GM18868 (cell line): Measurements from ENCODE around the gene STPG3.

ENCODE experiments used
- ATAC-seq: cut with Tn5 transposase; IDR thresholded peaks from one replicate; pipeline ENCODE4 v1.9.1; 2021; ENCODE audit warnings: mild to moderate bottlenecking, moderate library complexity; ENCODE audit not compliant: unreplicated experiment

STPG3 gene

DNA sequence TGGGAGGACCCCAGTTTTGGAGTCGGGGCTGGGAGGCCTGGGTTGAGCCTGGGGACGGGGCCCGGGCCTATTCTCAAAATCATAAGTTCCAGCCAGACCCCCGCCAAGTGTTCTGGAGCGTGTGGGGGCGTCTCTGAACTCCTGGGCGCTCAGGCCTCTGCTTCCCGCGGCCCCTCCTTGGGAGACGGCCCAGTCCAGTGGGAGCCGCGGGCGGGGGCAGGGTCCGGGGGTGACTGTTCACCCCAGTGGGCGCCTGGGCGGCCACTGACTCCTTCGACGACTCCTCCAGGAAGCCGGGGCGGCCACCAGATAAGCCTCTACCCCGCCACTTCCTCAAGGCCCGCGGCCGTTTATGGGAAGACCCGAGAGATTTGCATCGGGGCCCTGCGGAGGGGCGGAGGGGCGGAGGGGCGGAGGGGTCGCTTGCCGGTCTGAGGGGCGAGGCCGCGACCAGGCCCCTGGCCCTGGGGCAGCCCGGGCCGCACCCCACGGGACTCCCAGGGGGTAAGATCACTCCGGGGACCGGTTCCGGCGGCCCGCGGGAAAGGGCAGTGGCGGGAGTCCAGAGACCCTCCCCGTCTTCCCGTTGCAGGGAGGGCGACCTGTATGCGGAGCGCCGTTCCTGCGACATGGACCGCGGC, 27.1 kb downstream of the STPG3 start:
- ATAC-seq = peak; percentile 8

DNA sequence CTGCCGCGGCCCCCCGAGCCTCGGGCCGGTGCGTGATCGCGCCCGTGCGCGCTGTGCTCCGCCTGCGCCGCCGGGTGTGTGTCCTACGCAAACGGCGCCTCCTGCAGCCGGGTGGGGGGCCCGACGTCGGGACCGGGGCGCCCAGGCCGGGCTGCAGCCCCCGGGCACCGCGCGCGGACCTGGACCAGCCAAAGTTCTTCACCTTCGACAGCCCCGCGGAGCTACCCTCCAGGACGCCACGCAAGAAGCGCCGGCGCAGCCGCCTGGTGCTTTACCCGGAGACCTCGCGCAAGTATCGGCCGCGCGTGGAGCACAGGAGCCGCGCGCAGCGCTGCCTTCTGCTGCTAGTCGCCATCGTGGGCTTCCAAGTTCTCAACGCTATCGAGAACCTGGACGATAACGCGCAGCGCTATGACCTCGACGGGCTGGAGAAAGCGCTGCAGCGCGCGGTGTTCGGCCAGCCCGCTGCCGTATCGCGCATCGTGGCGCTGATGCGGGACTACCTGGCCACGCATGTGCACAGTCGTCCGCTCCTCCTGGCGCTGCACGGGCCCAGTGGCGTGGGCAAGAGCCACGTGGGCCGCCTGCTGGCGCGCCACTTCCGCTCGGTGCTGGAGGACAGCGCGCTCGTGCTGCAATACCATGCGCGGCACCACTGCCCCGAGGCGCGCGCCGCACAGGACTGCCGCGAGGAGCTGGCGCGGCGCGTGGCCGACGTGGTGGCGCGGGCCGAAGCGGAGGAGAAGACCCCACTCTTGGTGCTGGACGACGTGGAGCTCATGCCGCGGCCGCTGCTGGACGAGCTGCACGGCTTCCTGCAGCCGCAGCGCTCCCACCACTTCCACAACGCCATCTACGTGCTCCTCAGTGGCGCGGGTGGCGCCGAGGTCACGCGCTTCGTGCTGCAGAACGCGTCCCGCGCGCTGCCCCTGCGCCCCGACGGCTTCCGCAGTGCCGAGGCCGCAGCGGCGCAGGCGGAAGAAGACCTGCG, 27.9 kb downstream of the STPG3 start:
- ATAC-seq = no peak

DNA sequence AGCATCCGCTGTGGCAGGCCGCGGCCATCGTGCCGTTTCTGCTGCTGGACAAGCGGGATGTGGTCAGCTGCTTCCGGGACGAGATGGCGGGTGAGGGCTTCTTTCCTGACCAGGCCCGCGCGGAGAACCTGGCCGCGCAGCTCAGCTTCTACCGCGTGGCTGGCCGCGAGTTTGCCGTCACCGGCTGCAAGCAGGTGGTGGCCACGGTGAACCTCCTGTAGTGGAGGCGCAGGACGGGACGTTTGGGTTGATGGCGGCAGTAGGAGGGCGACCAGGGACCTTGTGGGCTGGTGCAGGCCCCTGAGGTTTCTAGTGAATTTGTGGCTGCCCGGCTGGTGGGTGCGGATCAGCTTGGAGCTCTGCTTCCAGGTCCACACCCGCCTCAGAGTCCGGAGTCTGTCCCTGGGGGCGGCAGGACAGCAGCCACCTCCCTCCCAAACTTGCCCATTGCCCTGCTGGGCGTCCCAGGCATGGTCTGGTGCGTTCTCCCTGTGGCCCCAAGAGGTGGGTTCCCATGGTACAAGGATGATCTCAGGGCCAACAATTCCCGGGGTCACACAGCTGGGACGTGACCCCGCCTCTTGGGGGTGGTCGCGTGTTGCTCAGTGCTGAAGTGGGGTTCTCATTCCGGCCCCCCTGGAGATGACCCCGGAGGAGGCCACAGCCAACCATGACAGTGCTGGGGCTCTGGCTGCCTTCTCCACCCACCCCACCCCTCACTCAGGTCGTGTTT, 28.8 kb downstream of the STPG3 start:
- ATAC-seq = no peak

DNA sequence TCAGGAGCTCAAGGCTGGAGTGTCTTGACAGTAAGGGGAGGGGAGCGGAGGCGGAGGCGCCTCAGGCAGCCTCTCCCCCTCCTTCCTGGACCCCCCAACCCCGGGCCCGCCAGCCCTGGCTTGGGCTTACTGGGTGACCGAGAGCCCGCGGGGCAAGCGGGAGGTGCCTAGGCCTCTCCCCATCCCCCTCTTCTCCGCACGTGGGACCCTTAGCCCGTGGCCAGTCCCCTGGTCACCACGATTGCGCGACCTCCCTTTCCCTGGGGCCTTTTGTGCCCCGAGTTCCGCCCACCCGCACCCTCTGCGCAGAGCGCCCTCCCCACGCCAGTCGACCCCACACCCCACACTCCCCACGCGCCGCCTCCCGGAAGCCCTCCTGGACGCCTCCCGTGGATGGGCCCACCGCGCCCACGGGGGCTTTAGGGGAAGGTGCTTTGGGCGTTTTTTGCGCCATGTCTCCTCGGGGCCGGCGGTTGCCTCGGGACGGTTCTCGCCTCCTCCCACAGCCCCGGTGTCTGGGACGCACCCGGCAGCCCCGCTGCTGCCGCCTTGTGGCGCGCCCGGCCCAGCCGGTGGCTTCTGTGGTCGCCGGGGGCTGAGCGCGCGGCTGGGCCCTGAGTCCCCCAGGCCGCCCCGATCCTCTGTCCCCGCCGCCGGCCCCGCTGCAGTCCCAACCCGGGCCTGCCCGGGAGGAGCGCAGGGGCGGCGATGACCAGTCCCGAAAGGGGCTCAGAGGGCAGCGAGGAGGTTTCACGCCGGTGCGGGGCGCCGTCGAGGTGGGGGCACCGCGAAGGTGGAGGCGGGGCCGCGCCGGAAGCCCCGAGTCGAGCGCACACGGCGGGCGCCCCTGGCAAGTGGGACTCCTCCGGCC, 29.6 kb downstream of the STPG3 start:
- ATAC-seq = no peak

DNA sequence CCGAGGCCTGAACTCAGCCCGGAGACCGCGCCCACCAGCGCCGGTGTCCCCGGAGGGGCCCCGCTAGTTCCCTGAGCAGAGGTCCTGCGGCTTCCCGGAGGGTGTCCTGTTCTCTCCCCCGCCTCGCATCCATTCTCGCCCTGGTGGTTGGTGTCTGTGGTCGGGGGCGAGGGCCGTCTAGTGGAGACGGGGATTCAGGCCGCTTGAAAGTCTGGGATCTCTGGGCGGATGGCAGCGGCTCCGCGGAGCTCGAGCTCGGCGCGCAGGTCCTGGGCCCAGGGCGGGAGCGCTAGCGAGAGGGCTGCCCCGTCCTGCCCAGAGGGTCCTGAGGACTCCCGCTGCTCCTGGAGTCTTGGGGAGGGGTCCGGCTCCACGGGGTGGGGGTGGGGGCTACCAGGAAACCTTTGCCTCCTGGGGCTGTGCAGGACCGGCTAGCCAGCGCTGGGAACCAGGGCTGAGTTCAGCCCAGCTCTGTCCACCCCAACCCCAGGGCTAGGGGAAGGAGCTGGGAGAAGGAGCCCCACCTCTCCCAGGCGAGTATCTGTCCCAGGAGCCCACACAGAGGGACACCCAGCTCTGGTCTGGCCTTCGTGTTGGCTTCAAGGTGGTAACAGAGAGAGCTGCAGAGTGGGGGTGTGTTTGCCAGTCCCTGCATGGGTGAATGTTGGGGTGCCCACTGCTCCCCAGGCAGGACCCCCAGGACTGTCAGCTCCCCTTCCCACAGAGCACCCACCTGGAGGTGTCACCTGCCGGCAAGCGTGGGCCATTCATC, 30.4 kb downstream of the STPG3 start:
- ATAC-seq = no peak

DNA sequence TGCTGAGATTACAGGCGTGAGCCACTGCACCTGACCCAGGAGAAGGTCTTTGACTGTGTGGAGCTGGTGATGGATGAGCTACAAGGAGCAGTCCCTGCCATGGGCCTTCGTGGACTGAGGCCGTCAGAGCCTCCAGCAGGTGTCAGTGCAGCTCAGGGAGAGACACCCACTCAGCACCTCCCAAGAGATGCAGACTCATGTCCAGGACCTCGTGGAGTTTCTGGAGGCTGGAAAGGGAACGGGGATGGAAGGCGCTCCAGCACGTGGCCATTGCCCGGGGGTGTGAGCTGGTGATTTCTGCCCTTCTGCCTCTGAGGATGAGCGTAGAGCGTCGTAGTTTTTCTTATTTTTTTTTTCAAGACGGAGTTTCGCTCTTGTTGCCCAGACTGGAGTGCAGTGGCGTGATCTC, 35.9 kb downstream of the STPG3 start:
- no peak for ATAC-seq

DNA sequence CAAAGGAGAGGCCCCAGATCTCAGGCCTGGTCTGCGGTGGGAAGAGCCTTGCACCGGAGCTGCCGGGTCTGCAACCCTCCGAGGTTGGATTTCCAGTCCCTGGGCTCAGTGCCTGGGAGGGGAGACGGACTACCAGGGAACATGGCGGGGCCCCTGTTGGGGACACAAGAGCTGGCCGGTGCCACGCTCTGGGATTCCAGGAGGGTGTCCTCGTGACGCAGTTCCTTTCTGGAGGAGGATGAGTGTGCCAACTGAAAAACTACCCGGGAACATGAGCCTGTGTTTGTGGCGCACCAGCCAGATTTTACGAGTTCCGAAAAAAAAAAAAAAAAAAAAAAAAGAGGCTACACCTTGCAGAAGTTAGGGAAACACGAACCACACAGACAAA, 42.0 kb downstream of the STPG3 start:
- no peak for ATAC-seq

DNA sequence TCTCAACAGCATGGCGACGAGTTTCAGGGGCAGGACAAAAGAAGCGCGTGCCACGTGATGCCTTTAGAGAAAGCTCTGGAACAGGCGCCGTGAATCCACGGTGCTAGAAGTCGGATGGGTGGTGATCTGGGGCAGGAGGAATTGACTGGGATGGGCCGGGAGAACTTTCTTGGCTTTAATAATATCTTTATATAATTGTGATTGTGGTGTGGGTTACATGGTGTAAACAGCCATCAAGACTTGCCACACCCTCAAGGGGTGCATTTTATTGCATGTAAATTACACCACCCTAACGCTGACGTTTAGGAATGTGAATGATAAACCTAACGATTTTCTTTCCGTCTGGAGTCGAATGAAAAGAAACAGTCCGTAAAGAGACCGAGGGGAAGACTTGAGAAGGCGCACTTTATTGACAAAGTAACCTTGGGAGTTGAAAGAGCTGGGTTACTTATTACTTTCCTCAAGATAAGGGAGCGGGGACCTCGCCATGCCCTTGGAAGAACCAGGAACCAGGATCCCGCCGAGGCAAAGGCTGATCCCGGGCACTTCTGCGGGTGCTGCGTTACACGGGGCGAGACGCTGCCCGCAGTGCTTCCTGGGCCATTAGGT, 42.5 kb downstream of the STPG3 start:
- no peak for ATAC-seq

DNA sequence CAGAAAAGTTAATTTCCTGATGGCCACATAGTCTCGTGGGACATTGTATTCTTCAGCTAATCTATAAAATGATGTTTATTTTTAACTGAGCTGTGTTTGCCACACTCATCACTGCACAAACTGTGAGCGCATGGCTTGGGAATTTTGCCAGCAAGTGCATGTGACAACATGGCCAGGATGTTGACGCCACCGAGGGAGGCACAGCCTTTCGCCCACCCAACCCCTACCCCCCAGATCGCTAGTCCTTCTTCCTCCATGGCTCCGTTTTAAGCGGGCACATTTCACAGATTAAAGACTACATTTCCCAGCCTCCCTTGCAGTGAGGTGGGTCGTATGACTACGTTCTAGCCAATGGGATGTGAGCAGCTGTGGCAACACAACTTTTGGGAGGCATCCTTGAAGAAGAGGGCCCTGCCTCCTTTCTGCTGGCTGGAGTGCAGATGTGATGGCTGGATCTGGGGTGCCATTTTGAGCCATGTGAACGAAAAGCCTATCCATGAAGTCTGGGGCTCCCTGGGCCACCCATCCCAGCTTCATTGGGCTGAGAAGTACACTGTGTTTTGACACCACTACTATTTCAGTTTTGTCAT, 43.1 kb downstream of the STPG3 start:
- no peak for ATAC-seq

DNA sequence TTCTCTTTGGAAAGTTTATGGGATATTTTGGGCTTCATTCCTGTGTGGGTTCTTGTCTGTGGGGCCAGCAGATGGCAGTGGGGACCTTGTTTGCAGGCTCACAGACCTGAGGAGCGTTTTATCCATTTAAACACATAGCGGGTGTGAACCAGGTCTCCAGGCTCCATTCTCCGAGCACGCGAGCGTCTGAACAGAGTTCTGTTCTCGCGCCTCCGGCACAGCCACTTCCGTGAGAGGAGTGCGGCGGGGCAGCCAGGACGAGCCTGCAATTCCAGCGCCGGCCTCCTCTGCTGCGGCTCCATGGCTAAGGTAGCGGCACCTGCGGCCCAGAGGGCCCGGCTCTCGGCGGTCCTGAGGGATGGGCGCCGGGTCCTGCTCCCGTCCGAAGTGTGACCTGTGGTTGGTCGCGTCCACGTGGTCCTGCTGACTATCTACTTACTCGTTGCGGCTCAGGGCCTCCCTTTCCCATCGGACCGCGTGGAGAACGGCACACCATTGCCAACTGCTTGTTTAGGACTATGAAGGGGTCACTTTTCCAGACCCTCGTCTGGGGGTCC, 43.7 kb downstream of the STPG3 start:
- ATAC-seq = no peak

DNA sequence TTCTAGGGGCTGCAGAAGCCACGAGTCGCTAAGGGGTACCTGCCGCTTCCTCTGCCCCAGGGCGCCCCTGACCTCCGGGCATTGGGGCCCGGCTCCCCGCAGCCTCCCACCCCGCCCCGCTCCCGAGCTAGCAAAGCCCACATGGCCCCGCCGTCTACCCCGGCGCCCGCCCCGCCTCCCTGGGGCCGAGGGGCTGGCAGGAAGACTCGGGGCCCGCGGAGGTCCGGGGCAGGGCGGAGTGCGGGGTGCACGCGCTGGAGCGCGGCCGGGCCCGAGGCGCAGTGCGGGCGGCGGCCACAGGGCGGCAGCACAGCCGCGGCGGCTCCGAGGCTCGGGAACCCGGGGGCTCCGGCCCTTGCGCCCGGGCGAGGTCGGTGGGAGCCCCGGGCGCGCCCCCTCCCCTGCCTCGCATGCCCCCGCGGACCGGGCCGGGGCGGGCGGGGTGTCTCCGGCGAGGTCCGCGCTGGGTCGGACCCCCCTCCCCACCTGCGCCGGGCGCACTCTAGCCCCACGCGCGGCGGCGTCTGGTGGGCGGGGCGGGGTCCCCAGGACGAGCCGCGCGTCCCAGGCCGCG, 44.2 kb downstream of the STPG3 start:
- ATAC-seq = peak; percentile 42

DNA sequence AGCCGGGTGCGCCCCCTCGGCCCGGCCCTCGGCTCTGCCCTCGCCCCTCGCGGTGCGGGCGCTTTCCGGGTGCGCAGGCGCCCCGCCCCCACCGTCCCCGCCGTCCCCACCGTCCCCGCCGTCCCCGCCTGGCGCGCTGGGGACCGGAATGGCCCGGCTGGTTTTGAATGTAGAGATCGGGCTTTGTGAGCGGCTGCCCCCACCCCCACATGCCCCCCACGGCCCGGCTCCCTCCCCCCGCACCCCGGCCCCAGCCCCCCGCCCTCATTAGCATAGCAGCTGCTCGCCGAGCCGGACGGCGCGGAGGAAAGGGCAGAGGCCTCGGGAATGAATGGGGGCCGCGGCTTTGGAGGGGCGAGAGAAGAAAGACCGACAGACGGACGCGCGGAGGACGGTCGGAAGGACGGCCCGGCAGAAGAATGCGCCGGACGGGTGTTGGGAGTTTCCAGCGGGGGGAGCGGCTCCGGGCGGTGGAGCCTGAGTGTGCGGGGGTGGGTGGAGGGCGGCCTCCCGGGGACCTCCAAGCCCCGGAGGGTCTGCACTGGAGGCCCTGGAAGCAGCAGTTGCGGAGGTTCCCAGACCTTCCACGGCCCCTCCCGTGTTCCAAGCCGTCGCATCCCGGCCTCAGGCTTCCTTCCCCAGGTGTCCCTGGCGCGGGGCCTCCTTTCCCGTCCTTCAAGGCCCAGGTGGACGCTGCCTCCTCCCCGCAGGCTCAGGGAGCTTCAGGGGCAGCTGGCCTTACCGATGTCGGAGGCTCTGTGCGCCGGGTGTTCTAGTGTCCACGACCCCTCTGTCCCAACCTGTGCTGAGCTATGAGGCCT, 45.0 kb downstream of the STPG3 start:
- ATAC-seq = no peak

DNA sequence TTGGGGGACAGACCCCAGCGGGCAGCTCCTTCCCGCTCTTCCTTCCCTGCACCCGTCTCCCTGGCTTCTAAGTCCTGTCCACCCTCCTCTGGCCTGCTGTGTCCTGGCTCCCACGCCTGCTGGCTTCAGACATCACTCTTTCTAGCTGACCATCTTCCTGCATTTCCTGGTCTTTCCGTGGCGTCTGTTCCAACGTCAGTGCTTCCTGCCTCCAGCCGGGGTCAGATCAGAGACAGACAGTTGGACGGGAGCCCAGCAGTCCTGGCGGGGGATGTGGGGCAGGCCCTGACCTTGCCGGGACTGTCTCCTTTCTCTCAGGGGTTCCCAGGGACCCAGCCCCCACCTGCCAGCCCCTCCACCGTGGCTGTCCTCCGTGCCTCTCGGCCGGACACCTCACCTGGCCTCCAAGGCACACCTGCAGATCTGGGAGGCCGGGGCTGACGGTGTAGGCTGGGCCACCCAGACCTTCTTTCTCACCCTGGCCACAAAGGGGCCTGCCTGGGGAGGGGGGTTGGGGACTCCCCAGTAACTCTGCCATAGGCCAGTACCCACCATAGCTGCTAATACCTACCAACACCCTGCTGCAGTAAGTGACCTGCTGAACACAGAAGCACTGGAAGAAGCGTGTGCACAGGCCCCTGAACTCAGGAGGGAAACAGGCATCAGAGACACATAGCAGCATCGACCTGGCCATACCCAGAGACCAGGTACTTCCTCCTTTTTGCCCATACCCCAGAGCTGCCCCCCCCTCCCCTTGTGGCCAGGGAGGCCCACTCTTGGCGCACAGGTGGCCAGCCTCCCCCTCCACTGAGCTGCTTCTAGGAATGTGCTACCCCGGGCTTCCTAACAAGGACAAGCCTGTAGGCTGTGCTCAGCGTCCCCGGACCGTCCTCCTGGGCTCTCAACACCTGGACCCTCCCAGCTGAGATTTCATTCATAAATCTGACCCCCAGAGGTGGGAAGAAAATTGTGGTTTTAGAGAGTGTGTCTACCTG, 45.9 kb downstream of the STPG3 start:
- ATAC-seq = no peak

DNA sequence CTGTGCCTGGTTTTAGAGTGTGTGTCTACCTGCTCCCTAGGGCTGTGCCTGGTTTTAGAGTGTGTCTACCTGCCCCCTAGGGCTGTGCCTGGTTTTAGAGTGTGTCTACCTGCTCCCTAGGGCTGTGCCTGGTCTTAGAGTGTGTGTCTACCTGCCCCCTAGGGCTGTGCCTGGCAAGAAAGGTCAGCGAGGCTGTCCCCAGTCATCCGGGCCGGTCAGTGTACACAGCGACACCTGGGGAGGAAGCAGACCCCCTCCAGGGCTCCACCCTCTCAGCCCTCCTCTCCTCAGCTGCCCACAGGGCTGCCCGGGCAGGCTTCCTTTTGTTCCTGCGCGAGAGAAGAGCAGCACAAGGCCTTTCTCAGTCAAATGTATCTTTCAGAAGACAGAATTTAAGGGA, 46.9 kb downstream of the STPG3 start:
- no peak for ATAC-seq

DNA sequence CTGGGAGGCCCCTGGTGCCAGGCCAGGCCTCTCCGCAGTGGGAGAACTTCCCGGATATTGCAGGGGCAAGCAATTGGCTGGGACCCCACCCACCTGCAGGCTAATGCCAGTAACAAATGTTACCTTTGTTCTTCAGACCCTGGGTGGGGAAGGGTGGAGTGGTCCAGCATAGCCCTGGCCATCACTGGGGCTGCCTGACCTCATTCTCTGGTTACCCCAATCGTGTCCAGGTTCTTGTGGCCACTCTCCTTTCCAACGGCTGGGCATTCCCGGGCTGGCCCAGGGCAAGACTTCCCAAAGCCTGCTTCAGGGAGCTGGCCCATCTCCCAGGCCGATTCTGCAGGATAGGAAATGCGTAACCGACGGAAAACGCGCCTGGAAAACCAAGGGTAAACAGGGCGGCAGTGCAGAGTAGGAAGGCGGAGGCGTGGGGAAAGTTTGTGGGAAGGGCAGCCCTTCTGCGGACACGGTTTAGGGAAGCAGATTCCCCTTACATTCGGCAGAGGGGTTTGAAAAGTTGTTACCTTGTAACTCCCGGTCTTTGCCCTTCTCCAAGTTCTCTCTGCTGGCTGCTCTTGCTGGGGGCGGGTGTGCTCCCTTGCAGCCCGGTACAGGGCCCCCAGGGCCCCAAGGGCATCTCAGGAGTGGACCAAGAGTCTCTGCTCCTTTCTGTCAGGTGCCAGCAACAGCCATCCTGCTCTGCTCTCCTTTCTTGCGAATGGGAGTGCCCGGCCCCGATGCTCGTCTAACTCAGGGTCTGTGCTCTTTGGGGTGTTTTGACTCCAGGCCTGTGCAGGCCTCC, 47.5 kb downstream of the STPG3 start:
- no peak for ATAC-seq

DNA sequence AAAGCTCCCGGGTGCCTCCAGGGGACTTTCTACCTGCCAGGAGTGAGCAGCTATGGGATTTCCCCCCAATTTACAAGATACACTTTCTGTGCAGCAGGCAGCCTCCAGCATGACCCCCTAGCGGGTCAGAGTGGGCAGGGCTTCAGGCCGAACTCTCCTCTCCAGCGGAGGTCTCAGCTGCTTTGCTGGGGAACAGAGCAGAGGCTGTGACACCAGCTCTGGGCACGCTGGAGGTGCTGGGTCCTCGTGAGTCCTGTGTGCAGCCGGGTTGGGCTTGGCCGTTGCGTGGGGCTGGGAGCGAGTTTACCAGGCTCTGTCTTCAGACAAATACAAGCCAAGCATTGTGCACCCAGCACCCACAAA, 48.1 kb downstream of the STPG3 start:
- ATAC-seq = no peak
